Mucosa of descending colon (tissue), 3 donors: ENCODE data around the gene WDR86. TPM values are rescaled to one million over a fixed set of nuclear protein-coding genes. Genes with fewer than 3 reads are reported as not detected.

Experiments
- ATAC-seq: fragments of 200-7000 bp; cut with Tn5 transposase; one replicate; pipeline ENCODE4 v1.9.1; 2020; ENCODE audit warnings: mild to moderate bottlenecking, moderate library complexity
- DNase-seq, 3 donors: peaks; one replicate each; pipeline ENCODE4 v3.0.0-alpha.2; 2020
- H3K36me3 ChIP-seq: fragments of 200-600 bp; one replicate; pipeline ENCODE4 v1.8.0; 2021; ENCODE audit warnings: low read depth, mild to moderate bottlenecking
- H3K4me1 ChIP-seq: fragments of 200-600 bp; one replicate; pipeline ENCODE4 v1.8.0; 2021; ENCODE audit warnings: low read depth, mild to moderate bottlenecking
- H3K4me3 ChIP-seq: fragments of 200-600 bp; one replicate; pipeline ENCODE4 v1.8.0; 2021; ENCODE audit warnings: mild to moderate bottlenecking
- H3K9me3 ChIP-seq: fragments of 200-600 bp; one replicate; pipeline ENCODE4 v1.8.0; 2021; ENCODE audit warnings: mild to moderate bottlenecking
- intact Hi-C, 2 donors: fragments of 100-400 bp; cut with DNase I in 1 of 2; cut with micrococcal nuclease in 1 of 2; formaldehyde crosslinking; loops; one replicate each; pipeline versions ENCODE4 v1.11.0 to v1.11.1; 2022; cut with DNase I, micrococcal nuclease
- total RNA-seq, 3 donors: library from RNA; stranded (reverse); fragmentation: NEBNext Ultra II Directional in 2 of 3; extraction: Animal tissue kit (Norgen Biotek cat#: 25700) in 2 of 3; gene quantifications; one replicate each; pipeline versions ENCODE4 v1.2.1 to v1.2.4, GENCODE V29; 2021 to 2023
- TF ChIP-seq, protein P1 (sequence below): fragments of 200-600 bp; IDR thresholded peaks from one replicate; pipeline ENCODE4 v1.8.0; 2022; ENCODE audit warnings: antibody characterized with exemption, mild to moderate bottlenecking
- donor health status: DM: no; HTN: no; CAD: no; lungs with moderate emphysema.
- donor health status: DM: no; HTN: no; CAD: no.
- donor health status: DM: no; HTN: yes; CAD: no.

Gene WDR86
- total RNA-seq, 3 donors from 2014 or later: 0.38 to 16.6 (median 1.2) TPM

DNA sequence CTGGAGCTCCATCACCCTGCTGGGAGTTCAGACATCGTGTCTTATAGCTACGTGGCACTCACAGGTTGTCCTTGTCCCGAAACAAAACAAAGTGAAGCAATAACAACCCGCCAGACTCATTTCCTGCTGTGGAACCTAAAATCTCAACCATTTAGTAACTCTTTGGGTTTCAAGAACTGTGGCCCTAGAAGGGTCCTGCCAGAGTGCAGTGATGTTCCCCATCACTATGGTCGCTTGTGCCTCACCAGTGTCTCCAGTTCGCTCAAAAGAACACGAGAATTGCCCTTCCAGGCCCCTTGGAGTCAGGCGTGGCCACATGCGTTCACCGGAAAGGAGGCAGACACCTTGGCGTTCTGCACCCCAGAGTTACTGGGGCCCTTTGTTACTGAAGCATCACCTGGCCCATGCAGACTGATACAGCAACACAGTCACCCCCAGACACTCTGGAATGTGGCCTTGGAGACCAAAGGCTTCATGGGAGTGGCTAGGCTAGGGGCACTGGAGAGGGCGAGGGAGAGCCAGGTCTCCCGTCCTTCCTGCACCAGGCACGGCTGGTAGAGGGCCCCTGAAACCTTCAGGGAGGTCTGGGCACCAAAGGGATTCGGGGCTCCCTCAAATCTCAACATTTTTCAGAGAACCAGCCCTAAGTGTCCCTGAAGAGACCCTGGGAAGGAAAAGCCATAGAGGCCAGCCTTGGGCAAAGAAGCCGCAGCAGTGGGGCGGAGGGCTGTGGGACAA is 29.2 kb upstream of the WDR86 start:
- peaks cover 7% of the 10 kb centered on the region for H3K4me1 ChIP-seq
- H3K4me3 ChIP-seq: no peak overlapping the region
- no peaks in the 10 kb centered on the region for H3K36me3 ChIP-seq
- no peaks in the 10 kb centered on the region for H3K9me3 ChIP-seq
- ATAC-seq: no peak
- TF ChIP-seq, protein P1, sequence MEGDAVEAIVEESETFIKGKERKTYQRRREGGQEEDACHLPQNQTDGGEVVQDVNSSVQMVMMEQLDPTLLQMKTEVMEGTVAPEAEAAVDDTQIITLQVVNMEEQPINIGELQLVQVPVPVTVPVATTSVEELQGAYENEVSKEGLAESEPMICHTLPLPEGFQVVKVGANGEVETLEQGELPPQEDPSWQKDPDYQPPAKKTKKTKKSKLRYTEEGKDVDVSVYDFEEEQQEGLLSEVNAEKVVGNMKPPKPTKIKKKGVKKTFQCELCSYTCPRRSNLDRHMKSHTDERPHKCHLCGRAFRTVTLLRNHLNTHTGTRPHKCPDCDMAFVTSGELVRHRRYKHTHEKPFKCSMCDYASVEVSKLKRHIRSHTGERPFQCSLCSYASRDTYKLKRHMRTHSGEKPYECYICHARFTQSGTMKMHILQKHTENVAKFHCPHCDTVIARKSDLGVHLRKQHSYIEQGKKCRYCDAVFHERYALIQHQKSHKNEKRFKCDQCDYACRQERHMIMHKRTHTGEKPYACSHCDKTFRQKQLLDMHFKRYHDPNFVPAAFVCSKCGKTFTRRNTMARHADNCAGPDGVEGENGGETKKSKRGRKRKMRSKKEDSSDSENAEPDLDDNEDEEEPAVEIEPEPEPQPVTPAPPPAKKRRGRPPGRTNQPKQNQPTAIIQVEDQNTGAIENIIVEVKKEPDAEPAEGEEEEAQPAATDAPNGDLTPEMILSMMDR: no peak
- intact Hi-C loops: no loop called here
- no peak for DNase-seq

DNA sequence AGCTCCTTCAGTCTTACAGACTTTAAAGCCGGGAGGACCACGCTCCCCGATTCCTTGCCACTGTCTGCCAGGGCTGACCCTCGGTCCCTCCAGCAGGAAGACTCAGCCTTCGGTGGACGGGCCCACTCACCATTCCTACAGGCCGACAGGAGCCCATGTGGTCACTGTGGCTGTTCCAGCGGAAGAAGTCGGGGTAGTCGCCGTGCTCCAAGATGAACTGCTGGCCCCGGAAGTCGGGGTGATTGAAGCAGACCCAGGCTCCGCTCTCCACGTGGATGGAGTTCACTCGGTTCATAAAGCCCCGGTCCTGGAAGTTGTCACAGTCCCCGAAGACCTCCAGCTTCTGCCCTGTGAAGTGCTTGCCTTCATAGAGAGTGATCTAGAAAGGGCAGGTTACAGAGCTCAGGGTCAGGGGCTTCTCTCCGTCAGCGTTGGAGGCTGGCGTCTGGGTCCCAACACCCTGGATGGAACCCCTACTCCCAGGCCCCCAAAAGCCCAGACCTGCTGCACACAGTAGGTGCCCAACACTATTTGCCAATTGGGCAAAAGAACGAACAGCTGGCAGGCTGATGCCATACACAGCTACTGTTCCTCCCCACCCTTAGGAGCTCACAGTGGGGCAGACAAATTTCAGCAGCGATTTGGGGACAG is 28.2 kb upstream of the WDR86 start:
- no peak for ATAC-seq
- no peak overlapping the region for H3K4me3 ChIP-seq
- no peaks in the 10 kb centered on the region for H3K36me3 ChIP-seq
- intact Hi-C loops: no loop called here
- TF ChIP-seq, protein P1: no peak
- DNase-seq: no peak
- no peaks in the 10 kb centered on the region for H3K9me3 ChIP-seq
- peaks cover 7% of the 10 kb centered on the region for H3K4me1 ChIP-seq

DNA sequence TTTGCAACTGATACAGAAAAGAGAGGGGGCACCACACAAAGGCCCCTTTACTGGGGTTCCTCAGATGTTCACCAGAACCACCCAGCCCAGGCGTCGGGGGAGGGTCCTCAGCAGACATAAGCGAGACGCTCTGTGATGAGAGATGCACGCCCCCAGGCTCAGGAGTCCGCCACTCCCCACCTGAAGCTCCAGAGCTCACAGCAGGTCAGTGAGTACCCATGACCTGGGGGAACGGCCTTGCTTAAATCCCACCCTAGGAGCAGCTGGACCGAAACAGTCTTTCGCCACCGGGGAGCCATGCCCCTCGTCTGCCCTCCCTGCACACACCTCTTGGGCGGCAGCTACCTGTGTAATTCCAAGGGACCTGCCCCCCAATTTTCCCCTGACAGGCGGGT is 27.3 kb upstream of the WDR86 start:
- DNase-seq (no peak), ATAC-seq (no peak)
- intact Hi-C loops: no loop called here
- TF ChIP-seq, protein P1: no peak
- H3K4me3 ChIP-seq: no peak overlapping the region
- H3K9me3 ChIP-seq: no peaks in the 10 kb centered on the region
- peaks cover 7% of the 10 kb centered on the region for H3K4me1 ChIP-seq
- no peaks in the 10 kb centered on the region for H3K36me3 ChIP-seq

DNA sequence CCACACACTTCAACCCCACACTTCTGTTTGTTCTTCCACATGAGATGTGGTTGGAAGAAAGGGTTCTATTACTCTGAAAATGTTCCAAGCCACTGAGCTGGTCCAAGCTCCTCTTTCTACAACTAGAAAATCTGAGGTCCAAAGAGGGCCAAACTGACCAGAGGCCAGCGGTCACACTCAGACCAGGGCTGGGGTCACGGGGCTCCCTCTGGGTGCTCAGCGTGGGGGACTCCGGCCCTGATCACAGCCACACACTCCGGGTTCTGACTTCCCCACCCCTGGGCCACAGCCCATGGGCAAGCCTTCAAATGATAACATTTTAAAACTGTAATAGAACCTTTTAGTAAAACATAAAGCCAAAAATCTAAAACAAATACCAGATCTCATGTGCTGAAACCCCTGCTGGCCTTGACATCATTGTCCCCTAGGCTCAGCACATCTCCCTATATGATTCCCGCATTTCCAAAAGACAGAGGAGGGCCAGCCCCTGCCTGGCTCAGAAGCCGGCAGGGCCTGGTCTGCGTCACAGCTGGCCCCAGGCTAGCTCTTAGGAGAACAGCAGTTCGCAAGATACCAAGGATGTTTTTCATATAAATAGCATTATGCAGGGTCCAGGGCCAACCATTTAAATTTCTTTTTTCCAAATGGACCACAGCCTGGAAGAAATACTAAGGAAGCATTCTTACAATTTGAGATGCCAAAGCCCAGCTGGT is 26.8 kb upstream of the WDR86 start:
- ATAC-seq: no peak
- no peaks in the 10 kb centered on the region for H3K9me3 ChIP-seq
- no peak overlapping the region for H3K4me3 ChIP-seq
- TF ChIP-seq, protein P1: no peak
- no peaks in the 10 kb centered on the region for H3K36me3 ChIP-seq
- intact Hi-C loops: no loop called here
- DNase-seq: no peak
- peaks cover 7% of the 10 kb centered on the region for H3K4me1 ChIP-seq

DNA sequence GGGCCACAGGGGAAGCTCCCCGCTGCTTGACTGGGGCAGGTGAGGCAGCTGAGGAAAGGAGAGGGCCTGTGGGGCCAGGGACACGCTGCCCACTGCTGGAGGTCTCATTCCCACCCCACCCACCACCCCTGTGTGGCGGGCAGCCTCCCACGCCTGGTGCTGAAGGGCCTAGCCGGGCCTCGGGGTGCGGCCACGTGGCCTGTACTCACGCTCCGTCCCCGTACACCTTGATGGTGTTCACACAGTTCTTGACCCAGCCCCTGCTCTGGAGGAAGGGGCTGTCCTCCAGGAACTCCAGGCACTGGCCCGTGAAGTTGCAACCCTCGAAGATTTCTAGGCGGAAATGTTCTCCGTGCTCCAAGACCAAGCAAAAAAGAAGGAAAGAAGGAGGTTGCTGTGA is 26.1 kb upstream of the WDR86 start:
- H3K4me3 ChIP-seq: no peak overlapping the region
- TF ChIP-seq, protein P1: no peak
- DNase-seq (no peak), ATAC-seq (no peak)
- intact Hi-C loops: no loop called here
- H3K36me3 ChIP-seq: no peaks in the 10 kb centered on the region
- peaks cover 7% of the 10 kb centered on the region for H3K4me1 ChIP-seq
- no peaks in the 10 kb centered on the region for H3K9me3 ChIP-seq
